ELR (cell line): ENCODE results near the gene MTX1.
"Not testable (repeated sequence)": the region's sequence is repeated elsewhere in the genome, so short reads cannot be mapped to it uniquely, and the experiment has no call there.

ENCODE experiments used
- DNase-seq: peaks from one replicate; pipeline ENCODE4 v3.0.0-alpha.2; 2015; ENCODE audit warnings: low read depth

MTX1 gene

DNA sequence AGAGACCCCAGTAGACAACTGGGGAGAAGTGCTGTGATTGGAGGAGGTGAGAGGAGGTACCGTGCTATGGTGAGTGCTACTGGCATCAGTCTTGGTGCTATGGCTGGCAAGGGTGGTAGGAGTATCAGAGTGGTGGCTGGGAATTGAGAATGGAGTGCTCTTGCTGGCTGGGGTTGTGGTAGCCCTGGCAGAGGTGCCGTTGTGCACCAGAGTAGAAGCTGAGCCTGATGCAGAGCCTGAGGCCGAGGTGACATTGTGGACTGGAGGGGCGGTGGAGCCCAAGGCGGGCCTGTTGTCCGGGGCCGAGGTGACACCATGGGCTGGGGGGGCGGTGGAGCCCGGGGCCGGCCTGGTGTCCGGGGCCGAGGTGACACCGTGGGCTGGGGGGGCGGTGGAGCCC, 20.2 kb upstream of the MTX1 start:
- no peak for DNase-seq

DNA sequence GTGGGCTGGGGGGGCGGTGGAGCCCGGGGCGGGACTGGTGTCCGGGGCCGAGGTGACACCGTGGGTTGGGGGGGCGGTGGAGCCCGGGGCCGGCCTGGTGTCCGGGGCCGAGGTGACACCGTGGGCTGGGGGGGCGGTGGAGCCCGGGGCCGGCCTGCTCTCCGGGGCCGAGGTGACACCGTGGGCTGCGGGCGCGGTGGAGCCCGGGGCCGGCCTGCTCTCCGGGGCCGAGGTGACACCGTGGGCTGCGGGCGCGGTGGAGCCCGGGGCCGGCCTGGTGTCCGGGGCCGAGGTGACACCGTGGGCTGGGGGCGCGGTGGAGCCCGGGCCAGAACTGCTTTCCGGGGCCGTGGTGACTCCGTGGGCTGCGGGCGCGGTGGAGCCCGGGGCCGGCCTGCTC, 18.6 kb upstream of the MTX1 start:
- DNase-seq = not testable (repeated sequence)

- no peak for DNase-seq
These were observed 16.6 kb upstream of the MTX1 start for GRCh38 chr1:155191904-155192303.

GRCh38 chr1:155192346-155193274, 15.9 kb upstream of the MTX1 start:
- no peak for DNase-seq

DNA sequence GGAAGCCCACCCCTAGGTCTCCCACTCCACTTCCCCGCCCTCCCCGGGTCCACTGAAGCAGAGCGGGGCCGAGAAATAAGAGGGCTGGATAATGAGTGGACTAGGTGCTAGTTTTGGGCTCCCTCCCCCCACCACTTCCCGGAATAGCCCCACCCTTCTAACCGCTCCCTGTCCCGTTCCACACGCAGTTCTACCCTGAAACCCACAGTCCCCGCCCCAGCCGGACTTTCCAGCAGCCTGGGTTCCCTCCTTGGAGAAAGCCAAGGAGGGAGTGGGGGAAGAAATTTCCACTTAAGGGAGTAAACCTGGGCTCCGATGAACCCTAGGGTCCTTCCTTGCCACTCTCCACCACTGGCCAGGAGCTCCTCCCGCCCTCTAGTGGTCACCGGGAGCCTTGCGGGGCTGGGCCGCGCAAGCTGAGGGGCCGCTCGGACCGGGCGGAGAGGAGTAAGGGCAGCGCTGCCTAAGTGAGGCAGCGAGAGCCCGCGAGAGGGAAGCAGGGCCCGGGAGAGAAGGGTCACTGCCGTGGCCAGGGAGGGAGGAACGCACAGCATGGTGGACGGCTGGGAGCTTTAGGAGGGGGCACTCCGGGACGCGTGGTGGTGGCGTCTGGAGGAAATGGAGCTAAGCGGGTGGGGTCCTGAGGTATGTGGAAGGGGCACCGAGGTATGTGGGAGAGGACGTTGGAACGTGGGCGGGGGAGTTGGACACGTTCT, 15.1 kb upstream of the MTX1 start:
- peak; percentile 91 for DNase-seq

DNA sequence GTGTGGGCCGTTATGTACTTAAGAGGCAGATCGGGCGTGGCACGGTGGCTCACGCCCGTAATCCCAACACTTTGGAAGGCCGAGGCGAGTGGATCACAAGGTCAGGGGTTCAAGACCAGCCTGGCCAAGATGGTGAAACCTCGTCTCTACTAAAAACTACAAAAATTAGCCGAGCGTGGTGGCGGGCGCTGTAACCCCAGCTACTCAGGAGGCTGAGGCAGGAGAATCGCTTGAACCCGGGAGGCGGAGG, 14.6 kb upstream of the MTX1 start:
- DNase-seq = not testable (repeated sequence)

- DNase-seq = peak; percentile 40
These were observed 13.0 kb upstream of the MTX1 start for GRCh38 chr1:155195201-155196102.

GRCh38 chr1:155196103-155196892, 12.2 kb upstream of the MTX1 start:
- no peak for DNase-seq

DNA sequence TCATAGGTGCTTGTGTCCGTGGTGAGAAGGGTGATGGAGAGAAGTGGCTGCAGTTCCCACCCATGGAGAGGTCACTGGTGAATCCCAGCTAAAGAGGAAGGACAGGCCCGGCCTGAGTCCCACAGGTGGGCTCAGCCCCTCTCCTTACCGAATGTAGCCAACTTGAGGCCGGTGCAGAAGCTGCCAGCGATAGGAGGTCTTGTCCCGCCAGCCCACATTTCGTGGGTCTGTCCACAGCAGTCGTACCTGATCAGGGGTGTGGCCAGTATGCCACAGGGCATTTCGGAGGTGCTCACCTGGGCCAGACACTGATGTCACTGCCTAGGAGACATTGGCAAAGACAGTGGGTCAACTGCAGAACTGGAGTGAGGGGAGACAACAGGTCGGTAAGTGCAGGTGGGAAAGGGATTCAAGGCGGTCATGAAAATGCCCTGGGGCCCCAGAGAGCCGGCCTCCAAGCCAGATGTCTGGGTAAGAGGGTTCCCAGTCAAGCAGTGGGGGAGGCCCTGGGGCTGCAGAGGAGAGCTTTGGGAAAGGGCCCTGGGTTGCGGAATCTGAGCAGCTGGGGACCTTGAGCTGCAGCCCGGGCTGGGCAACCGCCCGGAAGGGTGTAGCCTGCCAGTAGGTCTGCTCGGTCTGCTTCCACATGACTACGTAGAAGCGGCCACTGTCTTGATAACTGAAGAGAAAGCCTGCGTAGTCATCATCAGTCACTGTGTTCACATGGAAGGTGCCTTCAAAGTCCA, 11.4 kb upstream of the MTX1 start:
- DNase-seq = no peak

DNA sequence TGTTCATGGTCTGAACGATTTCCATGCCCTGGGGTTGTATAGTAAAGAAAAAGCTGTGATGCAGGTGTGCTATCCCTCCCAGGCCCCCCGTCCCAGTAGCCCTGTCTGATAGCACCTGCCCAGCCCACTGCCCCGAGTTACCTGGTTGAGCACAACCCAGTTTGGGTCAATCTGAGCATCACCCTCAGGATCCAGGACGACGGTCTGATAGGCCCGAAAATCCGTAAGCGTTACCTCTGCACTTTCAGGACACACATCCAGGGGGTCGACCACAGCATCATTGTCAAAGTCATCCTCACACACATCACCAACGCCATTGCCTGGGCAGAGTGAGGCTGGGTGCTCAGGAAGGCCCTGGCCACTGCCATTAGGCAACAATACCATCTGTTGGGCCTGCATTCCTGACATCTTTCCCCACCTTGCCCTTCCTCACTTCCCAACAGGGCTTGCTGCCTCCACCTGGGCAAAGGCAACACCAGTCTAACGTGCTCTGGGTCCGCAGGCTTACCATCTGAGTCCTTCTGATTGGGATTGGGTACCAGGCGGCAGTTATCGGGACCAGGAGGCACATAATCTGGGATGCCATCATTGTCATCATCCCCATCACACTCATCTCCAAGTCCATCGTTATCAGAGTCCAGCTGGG, 10.5 kb upstream of the MTX1 start:
- no peak for DNase-seq

DNA sequence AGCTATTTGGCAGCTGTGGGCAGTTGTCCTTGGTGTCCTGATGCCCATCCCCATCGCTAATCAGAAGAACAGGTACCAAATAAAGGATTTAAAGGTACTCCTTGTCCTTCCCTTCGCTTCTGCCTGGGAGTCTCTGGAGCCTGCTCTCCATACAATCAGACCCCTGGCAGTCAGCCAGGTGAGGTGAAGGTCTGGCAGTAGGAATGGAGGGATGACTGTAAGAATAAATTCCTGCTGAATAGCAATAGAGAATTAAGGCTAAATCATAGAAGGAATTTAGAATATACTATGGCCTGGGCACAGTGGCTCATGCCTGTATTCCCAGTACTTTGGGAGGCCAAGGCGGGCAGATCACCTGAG, 10.0 kb upstream of the MTX1 start:
- no peak for DNase-seq

DNA sequence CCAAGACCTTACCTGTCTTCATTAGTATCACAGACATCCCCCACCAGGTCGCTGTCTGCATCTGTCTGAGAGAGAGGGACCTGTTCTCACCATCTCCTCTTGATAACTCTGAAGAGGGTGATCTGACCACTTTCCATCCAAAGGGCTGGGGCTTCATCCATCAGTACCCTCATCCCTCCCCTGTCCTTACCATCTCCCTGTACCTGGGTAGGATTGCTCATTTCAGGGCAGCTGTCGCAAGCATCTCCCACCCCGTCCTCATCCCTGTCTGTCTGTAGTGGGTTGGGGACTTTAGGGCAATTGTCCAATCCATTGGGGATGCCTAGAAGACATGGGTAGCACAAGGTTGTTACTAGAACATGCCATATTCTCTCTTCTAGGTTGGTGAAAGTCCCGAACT, 8.7 kb upstream of the MTX1 start:
- no peak for DNase-seq

DNA sequence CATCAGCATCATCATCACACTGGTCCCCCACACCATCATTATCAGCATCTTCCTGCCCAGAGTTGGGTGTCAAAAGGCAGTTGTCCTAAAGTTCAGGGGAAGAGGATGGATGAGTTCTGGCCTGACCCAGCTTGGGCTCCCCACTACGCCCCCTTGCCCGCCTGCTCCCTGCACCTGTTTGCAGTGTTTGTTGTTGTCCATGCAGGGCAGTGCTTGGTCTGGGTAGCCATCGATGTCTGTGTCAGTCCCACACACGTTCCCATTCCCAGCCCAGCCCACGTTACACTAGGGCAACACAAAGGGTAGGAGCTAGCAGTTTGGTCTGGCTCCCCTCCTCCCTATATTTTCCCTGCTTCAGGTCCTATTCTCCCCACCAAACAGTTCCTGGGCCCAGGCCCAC, 7.6 kb upstream of the MTX1 start:
- DNase-seq = no peak

GRCh38 chr1:155202198-155202597, 6.3 kb upstream of the MTX1 start:
- no peak for DNase-seq

GRCh38 chr1:155202731-155203515, 5.6 kb upstream of the MTX1 start:
- no peak for DNase-seq

DNA sequence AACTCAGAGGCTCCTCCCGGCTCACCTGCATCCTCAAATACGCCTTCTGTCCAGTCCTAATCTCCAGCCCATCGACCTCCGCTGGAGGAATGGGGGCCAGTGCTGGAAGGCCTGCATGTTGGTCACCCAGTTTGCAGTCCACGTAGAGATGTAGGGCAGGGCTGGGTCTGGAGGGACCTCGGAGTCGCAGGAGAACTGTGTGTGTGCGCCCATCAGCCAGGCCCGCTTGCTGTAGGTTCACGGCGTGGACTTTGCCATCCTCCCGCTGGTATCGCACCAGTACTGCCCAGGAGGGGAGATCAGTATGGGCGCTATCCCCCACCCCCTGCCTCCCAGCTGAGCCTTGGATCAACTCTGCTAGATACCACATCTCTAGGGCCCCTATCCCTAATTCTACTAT, 3.5 kb upstream of the MTX1 start:
- DNase-seq = no peak

DNA sequence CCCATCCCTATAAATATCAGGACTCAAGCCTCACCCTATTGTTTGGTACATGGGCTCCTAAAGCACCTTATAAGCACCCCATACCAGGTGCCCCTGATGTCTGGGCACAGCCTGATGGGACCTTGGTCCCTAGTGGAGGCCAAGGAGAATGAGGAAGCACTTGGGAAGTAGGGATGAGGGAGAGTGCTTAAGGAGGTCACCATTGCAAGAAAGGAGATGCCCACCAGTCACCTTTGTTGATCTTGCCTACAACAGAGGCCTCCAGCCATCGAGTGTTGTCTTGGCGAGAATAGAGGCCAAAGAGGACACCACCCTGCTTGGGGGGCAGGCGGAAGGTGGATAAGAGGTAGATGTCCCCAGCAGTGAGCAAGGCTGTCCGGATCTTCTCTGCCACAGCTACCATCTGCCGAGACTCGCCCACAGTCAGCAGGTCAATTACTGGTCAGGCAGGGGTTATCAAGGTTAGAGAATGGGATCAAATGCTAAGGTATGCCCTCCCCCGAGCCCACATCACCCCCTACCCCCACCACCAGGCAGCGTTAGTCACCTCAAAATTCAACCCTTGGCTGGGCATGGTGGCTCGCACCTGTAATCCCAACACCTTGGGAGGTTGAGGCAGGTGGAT, 2.4 kb upstream of the MTX1 start:
- DNase-seq = no peak

GRCh38 chr1:155206891-155207805, 1.3 kb upstream of the MTX1 start:
- peak; percentile 89 for DNase-seq
